ENCODE results near the gene CBX8. TPM values are rescaled to one million over a fixed set of nuclear protein-coding genes. Genes with fewer than 3 reads are reported as not detected.
"Not testable (repeated sequence)": the region's sequence is repeated elsewhere in the genome, so short reads cannot be mapped to it uniquely, and the experiment has no call there.

CBX8 gene
- total RNA-seq, 1 experiment from 2014 or later, result 2.0 TPM

DNA sequence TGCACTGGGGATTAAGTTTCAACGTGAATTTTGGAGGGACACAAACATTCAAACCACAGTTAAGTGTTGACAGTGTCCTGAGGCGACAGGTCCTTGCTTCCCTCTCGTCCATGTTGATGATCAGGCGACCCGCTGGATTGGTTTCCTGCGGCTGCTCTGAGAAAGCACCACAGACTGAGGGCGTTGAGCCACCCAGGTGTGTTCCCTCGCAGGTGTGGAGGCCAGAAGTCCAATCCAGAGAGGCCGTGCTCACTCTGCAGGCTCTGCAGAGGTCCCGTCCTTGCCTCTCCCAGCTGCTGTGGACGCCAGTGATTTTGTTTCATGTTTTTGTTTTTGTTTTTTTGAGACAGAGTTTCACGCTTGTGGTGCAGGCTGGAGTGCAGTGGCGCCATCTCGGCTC is 41.3 kb downstream of the CBX8 start (continued):
- TF ChIP-seq, protein P1, sequence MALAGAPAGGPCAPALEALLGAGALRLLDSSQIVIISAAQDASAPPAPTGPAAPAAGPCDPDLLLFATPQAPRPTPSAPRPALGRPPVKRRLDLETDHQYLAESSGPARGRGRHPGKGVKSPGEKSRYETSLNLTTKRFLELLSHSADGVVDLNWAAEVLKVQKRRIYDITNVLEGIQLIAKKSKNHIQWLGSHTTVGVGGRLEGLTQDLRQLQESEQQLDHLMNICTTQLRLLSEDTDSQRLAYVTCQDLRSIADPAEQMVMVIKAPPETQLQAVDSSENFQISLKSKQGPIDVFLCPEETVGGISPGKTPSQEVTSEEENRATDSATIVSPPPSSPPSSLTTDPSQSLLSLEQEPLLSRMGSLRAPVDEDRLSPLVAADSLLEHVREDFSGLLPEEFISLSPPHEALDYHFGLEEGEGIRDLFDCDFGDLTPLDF (CRISPR knock-in tag; IDR thresholded peaks at IDR 0.05), result no peak
- TF ChIP-seq, protein P2, sequence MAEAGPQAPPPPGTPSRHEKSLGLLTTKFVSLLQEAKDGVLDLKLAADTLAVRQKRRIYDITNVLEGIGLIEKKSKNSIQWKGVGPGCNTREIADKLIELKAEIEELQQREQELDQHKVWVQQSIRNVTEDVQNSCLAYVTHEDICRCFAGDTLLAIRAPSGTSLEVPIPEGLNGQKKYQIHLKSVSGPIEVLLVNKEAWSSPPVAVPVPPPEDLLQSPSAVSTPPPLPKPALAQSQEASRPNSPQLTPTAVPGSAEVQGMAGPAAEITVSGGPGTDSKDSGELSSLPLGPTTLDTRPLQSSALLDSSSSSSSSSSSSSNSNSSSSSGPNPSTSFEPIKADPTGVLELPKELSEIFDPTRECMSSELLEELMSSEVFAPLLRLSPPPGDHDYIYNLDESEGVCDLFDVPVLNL (CRISPR knock-in tag; IDR thresholded peaks at IDR 0.05; ENCODE audit: borderline replicate concordance, low read depth), result no peak

DNA sequence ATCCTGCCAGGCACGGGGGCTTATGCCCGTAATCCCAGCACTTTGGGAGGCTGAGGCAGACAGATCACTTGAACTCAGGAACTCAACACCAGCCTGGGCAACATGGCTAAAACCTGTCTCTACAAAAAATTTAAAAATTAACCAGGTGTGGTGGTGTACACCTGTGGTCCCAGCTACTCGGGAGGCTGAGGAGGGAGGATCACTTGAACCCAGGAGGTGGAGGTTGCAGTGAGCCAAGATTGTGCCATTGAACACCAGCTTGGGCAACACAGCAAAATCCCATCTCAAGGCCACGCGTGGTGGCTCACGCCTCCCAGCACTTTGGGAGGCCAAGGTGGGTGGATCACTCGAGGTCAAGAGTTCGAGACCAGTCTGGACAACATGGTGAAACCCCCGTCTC is 42.0 kb downstream of the CBX8 start:
- H3K27ac Mint-ChIP-seq; ATAC-seq; H3K4me3 Mint-ChIP-seq; H3K36me3 Mint-ChIP-seq; DNase-seq (ENCODE audit: low spot score); H3K4me1 Mint-ChIP-seq; H3K9me3 Mint-ChIP-seq; POLR2A ChIA-PET: not testable (repeated sequence)
- H3K27me3 Mint-ChIP-seq (ENCODE audit: low read depth), result peaks cover 25% of the 10 kb centered on the region
- CTCF ChIA-PET, result interaction anchor here (1.1 kb wide), 1 partner anchor 9 kb away, joined by 8 read pairs; no protein-coding TSS in a partner anchor

DNA sequence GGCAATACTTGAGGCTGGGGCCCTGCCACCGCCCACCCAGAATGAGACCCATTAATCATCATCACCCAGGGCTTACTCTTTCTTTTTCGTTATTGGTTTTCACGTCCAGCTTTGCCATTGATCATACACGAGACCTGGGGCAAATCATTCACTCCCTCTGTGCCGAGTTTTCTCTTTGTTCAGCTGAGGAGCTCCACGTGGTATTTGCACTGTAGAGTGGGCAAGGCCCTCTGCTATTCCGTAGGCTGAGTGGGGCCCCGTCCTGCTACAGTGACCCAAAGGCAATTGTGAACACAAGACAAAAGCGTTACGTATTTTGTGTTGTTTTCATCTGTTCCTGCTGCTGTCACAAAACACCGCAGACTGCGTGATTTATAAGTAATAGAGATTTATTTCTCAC is 42.5 kb downstream of the CBX8 start:
- DNase-seq (ENCODE audit: low spot score), result no peak
- POLR2A ChIA-PET, result interaction anchor here (0.8 kb wide), 1 partner anchor 88 kb away, joined by 3 read pairs; no protein-coding TSS in a partner anchor
- H3K4me1 Mint-ChIP-seq, result no peaks in the 10 kb centered on the region
- ATAC-seq, result no peak
- no peak for TF ChIP-seq ZNF219 (CRISPR knock-in tag; IDR thresholded peaks at IDR 0.05; ENCODE audit: borderline replicate concordance)
- TF ChIP-seq, protein P3, sequence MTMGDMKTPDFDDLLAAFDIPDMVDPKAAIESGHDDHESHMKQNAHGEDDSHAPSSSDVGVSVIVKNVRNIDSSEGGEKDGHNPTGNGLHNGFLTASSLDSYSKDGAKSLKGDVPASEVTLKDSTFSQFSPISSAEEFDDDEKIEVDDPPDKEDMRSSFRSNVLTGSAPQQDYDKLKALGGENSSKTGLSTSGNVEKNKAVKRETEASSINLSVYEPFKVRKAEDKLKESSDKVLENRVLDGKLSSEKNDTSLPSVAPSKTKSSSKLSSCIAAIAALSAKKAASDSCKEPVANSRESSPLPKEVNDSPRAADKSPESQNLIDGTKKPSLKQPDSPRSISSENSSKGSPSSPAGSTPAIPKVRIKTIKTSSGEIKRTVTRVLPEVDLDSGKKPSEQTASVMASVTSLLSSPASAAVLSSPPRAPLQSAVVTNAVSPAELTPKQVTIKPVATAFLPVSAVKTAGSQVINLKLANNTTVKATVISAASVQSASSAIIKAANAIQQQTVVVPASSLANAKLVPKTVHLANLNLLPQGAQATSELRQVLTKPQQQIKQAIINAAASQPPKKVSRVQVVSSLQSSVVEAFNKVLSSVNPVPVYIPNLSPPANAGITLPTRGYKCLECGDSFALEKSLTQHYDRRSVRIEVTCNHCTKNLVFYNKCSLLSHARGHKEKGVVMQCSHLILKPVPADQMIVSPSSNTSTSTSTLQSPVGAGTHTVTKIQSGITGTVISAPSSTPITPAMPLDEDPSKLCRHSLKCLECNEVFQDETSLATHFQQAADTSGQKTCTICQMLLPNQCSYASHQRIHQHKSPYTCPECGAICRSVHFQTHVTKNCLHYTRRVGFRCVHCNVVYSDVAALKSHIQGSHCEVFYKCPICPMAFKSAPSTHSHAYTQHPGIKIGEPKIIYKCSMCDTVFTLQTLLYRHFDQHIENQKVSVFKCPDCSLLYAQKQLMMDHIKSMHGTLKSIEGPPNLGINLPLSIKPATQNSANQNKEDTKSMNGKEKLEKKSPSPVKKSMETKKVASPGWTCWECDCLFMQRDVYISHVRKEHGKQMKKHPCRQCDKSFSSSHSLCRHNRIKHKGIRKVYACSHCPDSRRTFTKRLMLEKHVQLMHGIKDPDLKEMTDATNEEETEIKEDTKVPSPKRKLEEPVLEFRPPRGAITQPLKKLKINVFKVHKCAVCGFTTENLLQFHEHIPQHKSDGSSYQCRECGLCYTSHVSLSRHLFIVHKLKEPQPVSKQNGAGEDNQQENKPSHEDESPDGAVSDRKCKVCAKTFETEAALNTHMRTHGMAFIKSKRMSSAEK (CRISPR knock-in tag; IDR thresholded peaks at IDR 0.05; ENCODE audit: borderline replicate concordance), result no peak
- TF ChIP-seq, protein P4, sequence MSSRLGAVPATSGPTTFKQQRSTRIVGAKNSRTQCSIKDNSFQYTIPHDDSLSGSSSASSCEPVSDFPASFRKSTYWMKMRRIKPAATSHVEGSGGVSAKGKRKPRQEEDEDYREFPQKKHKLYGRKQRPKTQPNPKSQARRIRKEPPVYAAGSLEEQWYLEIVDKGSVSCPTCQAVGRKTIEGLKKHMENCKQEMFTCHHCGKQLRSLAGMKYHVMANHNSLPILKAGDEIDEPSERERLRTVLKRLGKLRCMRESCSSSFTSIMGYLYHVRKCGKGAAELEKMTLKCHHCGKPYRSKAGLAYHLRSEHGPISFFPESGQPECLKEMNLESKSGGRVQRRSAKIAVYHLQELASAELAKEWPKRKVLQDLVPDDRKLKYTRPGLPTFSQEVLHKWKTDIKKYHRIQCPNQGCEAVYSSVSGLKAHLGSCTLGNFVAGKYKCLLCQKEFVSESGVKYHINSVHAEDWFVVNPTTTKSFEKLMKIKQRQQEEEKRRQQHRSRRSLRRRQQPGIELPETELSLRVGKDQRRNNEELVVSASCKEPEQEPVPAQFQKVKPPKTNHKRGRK (CRISPR knock-in tag; IDR thresholded peaks at IDR 0.05; ENCODE audit: borderline replicate concordance), result no peak
- no peak for TF ChIP-seq NFE2L1 (CRISPR knock-in tag; IDR thresholded peaks at IDR 0.05)
- TF ChIP-seq, protein P5, sequence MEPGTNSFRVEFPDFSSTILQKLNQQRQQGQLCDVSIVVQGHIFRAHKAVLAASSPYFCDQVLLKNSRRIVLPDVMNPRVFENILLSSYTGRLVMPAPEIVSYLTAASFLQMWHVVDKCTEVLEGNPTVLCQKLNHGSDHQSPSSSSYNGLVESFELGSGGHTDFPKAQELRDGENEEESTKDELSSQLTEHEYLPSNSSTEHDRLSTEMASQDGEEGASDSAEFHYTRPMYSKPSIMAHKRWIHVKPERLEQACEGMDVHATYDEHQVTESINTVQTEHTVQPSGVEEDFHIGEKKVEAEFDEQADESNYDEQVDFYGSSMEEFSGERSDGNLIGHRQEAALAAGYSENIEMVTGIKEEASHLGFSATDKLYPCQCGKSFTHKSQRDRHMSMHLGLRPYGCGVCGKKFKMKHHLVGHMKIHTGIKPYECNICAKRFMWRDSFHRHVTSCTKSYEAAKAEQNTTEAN (CRISPR knock-in tag; IDR thresholded peaks at IDR 0.05), result no peak
- TF ChIP-seq NR1H2 (CRISPR knock-in tag; IDR thresholded peaks at IDR 0.05), result no peak
- TF ChIP-seq, protein P6, sequence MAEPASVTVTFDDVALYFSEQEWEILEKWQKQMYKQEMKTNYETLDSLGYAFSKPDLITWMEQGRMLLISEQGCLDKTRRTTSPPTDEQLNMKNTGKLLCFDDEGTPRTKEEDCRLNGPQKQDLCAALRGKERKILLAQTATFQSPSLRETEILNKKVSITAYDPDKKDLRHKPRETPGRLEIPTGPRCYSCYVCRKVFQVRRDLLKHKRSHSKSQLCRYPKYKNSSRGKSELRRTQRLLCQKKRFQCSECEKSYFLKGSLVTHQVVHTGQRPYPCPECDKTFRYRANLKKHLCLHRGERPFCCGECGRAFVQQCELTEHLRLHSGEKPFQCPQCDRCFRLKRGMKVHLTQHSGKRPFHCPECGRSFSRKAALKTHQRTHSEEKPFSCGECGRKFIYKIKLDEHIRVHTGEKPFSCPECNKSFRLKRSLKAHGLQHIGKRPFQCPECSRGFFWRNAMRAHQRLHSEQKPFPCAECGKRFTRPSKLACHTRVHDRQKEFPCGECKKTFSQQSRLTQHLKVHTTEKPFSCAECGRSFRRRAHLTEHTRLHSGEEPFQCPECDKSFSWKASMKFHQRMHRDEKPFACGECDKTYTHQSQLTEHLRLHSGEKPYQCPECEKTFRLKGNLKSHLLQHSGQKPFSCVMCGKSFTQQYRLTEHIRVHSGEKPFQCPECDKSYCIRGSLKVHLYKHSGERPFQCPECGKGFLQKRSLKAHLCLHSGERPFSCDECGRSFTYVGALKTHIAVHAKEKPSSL (CRISPR knock-in tag; conservative IDR thresholded peaks at IDR 0.05), result no peak
- TF ChIP-seq, protein P7, sequence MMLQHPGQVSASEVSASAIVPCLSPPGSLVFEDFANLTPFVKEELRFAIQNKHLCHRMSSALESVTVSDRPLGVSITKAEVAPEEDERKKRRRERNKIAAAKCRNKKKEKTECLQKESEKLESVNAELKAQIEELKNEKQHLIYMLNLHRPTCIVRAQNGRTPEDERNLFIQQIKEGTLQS (CRISPR knock-in tag; conservative IDR thresholded peaks at IDR 0.05), result no peak
- no peak for TF ChIP-seq SP1 (CRISPR knock-in tag; conservative IDR thresholded peaks at IDR 0.05)
- H3K4me3 Mint-ChIP-seq, result no peak overlapping the region
- CTCF ChIA-PET, result interaction anchor here (1.1 kb wide), 1 partner anchor 8 kb away, joined by 8 read pairs; no protein-coding TSS in a partner anchor
- no peaks in the 10 kb centered on the region for H3K9me3 Mint-ChIP-seq
- H3K27ac Mint-ChIP-seq, result no peak overlapping the region
- no peaks in the 10 kb centered on the region for H3K36me3 Mint-ChIP-seq
- peaks cover 31% of the 10 kb centered on the region for H3K27me3 Mint-ChIP-seq (ENCODE audit: low read depth)

Data from WTC11 (cell line).